ENCODE measurements around the gene DOCK3.
"Not testable (repeated sequence)": the region's sequence is repeated elsewhere in the genome, so short reads cannot be mapped to it uniquely, and the experiment has no call there.

Gene DOCK3

DNA sequence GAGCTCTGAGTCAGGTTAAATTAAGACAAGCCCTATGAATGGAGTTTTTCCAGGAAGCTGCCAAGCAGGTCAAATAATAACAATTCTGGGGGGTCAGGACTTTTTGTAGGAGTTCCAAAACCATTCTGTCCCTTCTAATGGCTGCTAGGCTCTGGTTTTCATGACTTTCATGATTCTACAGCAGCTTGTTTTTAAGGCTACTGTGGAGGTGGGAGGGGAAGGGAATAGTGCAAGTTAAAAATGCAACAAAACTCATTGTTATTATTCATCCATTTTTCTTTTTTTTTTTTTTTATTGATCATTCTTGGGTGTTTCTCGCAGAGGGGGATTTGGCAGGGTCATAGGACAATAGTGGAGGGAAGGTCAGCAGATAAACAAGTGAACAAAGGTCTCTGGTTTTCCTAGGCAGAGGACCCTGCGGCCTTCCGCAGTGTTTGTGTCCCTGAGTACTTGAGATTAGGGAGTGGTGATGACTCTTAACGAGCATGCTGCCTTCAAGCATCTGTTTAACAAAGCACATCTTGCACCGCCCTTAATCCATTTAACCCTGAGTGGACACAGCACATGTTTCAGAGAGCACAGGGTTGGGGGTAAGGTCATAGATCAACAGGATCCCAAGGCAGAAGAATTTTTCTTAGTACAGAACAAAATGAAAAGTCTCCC is 633.3 kb downstream of the DOCK3 start:
- DNase-seq (ENCODE audit: low spot score), result not testable (repeated sequence)

DNA sequence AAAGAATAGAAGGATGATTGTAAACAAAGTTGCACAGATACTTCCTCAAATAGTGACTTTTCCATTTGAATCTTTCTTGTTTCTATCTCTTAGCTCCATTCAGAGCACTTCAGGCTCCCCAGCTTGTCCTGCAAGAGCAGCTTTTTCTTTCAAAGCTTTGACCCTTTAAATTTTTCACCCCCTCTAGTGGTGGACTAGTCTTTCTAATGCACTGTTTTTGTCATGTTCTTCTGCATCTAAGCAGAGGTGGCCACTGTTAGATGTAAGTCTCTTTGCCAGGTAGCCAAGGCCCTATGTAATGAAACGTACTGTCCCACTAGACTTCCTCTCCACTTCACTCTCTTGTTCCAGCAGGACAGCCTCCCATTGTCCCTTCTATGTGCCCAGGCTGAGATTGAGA is 636.3 kb downstream of the DOCK3 start:
- no peak for DNase-seq (ENCODE audit: low spot score)

DNA sequence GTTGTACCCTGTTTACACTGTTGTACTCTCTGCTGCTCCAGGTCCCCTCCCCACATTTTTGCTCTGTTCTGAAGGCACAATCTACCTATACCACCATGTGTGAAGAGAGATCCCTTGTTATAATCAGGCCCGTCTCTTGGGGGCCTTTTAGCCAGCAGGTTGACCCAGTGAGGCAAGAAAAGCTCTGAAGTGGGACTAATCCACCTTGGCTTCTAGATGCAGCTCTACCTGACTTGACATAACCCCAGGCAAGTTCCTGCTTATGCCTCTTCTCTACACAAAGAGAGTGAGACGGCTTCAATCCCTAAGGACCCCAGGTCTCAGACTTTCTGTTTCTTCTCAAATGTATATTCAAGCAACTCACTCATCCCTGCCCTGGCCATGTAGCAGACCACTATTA is 653.5 kb downstream of the DOCK3 start:
- no peak for DNase-seq (ENCODE audit: low spot score)

DNA sequence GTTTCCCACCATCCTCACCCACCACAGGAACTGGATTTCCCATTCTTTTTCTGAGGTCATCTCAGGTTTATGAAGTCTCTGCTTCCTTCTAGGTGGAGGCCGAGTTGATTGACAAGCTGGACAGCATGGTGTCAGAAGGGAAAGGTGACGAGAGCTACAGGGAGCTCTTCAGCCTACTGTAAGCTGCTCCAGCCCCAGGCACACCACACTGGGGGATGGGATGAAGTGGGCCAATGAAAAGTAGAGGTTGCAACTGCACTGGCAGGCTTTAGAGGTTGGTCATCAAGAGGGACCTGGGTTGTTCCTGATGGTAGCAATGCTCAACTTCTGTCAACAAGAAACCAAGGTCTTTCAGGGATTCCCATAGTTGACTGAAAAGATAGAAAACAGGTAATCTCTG is 655.3 kb downstream of the DOCK3 start:
- no peak for DNase-seq (ENCODE audit: low spot score)

- DNase-seq (ENCODE audit: low spot score), result no peak
Measured at GRCh38 chr3:51332156-51332555, 657.4 kb downstream of the DOCK3 start.

GRCh38 chr3:51333021-51333420 is 658.3 kb downstream of the DOCK3 start:
- DNase-seq (ENCODE audit: low spot score), result no peak

GRCh38 chr3:51336261-51336660 is 661.5 kb downstream of the DOCK3 start:
- DNase-seq (ENCODE audit: low spot score), result no peak

GRCh38 chr3:51337666-51338065 is 662.9 kb downstream of the DOCK3 start:
- DNase-seq (ENCODE audit: low spot score), result no peak

DNA sequence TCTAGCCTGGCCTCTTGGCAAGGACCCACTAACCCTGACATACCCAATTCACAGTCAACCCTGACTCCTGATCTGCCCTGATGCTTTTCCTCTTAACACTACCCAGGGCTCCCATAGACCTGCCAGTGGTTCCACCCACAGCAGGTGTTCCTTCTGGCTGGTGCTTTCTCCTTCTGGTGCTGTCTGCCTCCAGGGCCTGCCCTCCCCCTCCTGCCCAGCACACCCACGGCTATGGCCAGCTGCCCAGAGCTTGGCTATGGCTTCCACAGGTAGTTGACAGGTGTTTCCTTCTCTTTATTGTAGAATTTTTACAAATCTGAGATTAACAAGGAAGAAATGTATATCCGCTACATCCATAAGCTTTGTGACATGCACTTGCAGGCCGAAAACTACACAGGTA is 663.9 kb downstream of the DOCK3 start:
- DNase-seq (ENCODE audit: low spot score), result no peak

DNA sequence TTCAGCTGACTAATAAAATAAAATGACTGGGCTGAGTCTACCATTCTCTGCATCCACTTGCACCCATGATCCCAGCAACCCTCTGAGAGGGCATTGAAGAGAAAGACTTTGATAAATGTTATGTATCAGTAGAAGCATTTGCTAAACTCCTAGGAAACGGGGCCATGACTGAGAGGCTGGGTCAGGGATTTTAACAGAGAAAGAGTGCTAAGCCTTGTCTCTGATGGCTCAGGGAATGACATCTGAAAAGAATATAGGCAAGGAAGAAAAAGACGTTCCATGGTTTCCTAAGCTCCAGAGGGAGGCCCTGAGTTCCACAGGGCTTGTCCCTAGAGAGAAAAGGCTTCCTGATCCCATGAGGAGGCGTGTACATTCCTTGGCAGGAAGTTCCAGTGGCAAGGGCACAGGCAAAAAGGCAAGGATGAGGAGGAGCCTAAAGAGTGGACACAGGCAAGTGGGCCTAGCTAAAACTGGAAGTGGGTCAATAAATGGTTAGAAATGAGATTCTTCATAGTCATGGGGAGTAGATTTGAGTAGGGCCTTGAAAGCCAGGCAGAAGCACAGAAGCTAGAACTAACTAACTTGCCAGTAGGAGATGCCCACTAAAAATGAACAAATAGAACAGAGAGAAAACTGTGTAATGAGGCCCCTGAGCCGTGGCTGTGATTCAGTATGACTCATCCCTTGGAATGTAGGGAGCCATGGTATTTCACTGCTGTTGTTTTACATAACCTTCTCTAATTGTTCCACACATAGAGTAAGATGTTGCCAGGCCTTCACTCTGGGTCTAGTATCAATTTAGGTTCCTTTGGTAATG is 665.5 kb downstream of the DOCK3 start:
- no peak for DNase-seq (ENCODE audit: low spot score)

DNA sequence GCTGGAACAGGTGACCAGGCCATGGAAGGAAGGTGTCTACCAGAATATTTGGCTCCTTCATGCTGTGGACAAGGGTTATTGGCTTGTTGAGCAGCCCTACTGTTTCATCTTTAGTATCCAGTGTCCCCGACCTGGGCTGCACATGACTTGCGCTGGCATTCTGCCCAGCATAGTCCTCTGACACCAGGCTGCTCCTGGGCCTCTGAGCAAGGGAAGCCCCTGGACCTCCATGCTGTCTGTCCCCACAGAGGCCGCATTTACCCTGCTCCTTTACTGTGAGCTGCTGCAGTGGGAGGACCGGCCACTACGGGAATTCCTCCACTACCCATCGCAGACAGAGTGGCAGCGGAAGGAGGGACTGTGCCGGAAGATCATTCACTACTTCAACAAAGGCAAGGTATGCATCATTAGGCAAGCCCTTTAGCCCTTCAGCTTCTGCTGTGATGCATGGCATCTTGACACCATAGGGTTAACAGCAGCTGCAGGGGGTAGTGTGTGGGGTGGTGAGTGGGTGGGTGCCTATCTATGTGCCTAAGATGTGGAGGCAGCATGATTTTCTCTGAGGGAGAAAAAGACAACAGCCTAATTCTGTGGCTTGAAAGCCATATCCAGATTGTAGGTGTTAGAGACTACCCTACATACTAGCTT is 666.4 kb downstream of the DOCK3 start:
- DNase-seq (ENCODE audit: low spot score), result no peak

DNA sequence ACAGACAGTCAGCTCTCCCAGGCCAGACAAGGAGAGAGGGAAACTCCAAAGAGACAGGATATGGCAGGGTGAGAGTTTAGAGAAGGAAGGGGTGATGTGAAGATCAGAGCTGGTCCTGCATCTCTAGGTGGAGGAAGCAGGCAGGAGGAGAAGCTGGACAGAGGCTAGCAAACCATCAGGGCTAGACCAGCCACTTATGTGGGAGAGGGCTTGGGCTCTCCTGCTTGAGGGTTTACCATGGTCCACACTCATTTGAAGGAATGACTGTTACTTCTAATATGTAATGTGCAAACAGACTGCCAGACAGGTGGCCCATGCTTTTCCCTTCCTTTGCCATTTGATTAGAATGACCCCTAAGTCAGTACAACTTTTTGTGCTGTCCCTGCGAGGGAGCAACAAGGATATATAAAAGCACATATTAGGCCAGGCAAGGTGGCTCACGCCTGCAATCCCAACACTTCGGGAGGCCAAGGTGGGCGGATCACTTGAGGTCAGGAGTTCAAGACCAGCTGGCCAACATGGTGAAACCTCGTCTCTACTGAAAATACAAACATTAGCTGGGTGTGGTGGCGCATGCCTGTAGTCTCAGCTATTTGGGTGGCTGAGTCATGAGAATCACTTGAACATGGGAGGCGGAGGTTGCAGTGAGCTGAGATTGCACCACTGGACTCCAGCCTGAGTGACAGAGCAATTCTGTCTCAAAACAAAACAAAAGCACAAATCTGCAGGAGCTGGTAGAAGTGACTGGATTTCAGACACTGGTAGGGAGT is 669.4 kb downstream of the DOCK3 start:
- DNase-seq (ENCODE audit: low spot score), result no peak

- DNase-seq (ENCODE audit: low spot score), result no peak
Measured at GRCh38 chr3:51350751-51351150, 676.0 kb downstream of the DOCK3 start.

GRCh38 chr3:51353131-51353530 is 678.4 kb downstream of the DOCK3 start:
- DNase-seq (ENCODE audit: low spot score), result no peak

- DNase-seq (ENCODE audit: low spot score), result no peak
Measured at GRCh38 chr3:51353691-51354090, 679.0 kb downstream of the DOCK3 start.

- no peak for DNase-seq (ENCODE audit: low spot score)
Measured at GRCh38 chr3:51354172-51354571, 679.4 kb downstream of the DOCK3 start.

DNA sequence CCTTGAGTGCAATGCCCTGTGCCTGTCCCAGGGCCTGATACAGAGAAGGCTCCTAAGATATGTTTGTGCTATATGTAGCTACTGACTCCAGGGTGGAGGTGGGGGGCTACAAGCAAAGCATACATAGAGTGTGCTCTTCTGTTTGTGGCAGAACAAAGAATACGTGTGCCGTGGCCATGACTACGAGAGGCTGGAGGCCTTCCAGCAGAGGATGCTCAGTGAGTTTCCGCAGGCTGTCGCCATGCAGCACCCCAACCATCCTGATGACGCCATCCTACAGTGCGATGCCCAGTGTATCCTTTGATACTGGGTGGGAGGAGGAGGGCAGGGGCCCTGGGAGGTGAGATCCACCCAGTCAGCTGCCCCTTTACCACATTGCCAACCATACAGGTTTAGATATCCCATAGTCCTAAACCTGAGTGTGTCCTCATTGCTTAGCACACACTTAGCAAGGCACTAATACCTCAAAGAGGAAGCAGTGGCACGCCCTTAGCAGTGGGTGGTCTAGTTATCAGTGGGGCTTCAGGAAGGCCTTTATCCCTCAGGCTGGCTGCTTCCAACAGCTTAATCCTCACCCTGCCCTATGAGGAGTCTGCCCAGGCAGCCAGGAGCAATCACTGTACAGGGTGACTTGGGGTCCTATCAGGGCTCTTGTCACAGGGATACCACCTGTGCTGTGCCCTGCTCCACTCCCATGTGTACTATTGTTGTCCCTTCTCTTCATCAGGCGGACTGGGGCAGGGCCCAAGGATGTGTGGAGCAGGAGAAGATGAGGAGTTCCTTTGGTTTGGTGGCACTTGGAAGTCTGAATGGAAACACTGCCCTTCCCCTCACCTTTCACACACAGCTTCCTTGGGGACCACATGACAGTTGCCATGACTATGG is 680.2 kb downstream of the DOCK3 start:
- DNase-seq (ENCODE audit: low spot score), result no peak

DNA sequence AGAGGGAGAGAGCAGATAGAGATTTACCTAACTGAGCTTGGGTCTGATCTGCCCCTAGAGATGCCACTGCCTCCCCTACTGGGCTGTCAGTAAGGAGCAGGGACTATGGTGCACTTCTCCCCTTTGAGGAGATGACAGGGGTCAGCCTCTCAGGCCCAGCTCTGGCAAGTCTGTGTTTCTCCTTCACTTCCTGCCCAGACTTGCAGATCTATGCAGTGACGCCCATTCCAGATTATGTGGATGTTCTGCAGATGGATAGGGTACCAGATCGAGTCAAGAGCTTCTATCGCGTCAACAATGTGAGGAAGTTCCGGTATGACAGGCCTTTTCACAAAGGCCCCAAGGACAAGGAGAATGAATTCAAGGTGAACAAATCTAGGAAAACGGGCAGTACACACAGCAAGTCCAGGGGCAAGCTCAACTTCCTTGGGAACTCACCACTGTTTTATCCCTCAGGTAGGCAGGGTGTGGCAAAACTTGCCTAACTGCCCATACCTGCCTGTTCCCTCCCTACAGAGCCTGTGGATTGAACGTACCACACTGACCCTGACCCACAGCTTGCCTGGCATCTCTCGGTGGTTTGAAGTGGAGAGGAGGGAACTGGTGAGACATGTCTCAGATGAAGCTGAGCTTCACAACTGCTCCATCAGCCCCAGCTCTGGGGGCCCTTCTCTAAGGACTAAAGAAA is 681.3 kb downstream of the DOCK3 start:
- no peak for DNase-seq (ENCODE audit: low spot score)

DNA sequence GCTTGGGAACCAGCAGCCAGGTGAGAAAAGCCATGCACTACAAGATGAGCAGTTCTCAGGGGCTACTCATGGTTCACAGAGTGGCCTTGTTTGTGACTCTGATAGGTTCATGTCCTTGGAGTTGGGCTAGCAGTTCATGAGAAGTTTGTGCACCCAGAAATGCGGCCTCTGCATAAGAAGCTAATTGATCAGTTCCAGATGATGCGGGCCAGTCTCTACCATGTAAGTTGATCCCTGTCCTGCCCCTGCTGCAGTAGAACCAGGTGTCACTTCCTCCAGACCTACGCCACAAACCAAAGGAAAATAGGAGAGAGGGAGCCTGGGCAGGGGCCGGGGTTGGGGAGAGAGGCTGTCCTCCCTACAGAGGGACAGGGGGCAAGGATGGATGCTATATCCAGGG is 683.1 kb downstream of the DOCK3 start:
- DNase-seq (ENCODE audit: low spot score), result no peak

GRCh38 chr3:51358981-51359380 is 684.3 kb downstream of the DOCK3 start:
- DNase-seq (ENCODE audit: low spot score), result no peak

GRCh38 chr3:51360806-51361205 is 686.1 kb downstream of the DOCK3 start:
- DNase-seq (ENCODE audit: low spot score), result no peak

Measured in hematopoietic multipotent progenitor cell treated with erythropoietin and hydrocortisone succinate and interleukin-3 and kit ligand, for 17 days (in vitro differentiated cells).